Tibial nerve (tissue), 4 donors: ENCODE measurements around the gene BIVM.

Experiments
- CTCF ChIP-seq, 5 experiments: fragments of 200-600 bp in 3 of 5; fragments of 450-650 bp in 2 of 5; sonication (generic) in 3 of 5; IDR thresholded peaks; one replicate each; pipeline ENCODE4 v1.5.1; 2016 to 2019; ENCODE audit warnings: antibody characterized with exemption in 5 of 5, mild to moderate bottlenecking in 3 of 5, moderate library complexity in 2 of 5
- EP300 ChIP-seq, 2 donors: sonication (generic); formaldehyde crosslinking; IDR thresholded peaks; one replicate each; pipeline ENCODE4 v1.6.1; 2017; ENCODE audit warnings: antibody characterized with exemption in 2 of 2, mild to moderate bottlenecking in 1 of 2
- POLR2A ChIP-seq, 2 donors: fragments of 450-650 bp; IDR thresholded peaks; one replicate each; pipeline ENCODE4 v1.6.1; 2017; ENCODE audit warnings: antibody characterized with exemption in 2 of 2, mild to moderate bottlenecking in 2 of 2, moderate library complexity in 2 of 2

DNA sequence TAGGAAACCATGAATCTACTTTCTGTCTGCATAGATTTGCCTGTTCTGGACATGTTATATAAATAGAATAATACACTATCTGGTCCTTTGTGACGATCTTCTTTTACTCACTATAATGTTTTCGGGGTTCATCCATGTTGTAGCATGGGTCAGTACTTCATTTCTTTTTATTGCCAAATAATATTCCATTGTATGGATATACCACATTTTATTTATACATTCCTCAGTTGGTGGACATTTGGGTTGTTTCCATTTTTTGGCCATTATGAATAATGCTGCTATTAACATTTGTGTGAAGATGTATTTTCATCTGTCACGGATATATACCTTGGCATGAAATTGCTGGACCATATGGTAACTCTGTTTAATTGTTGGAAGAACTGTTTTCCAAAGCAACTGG, 6.8 kb downstream of the BIVM start:
- TF ChIP-seq CTCF (IDR thresholded peaks at IDR 0.05) (no peak), POLR2A (IDR thresholded peaks at IDR 0.05) (no peak), EP300 (IDR thresholded peaks at IDR 0.05) (no peak)
